Suprapubic skin (tissue), 3 donors: ENCODE data around the gene PDZRN3.

ENCODE experiments used
- POLR2A ChIP-seq, 2 donors: fragments of 450-650 bp; IDR thresholded peaks; one replicate each; pipeline ENCODE4 v1.6.1; 2017; ENCODE audit warnings: antibody characterized with exemption in 2 of 2, mild to moderate bottlenecking in 2 of 2, moderate library complexity in 2 of 2
- TF ChIP-seq, protein P1 (sequence below), 2 donors: fragments of 200-600 bp in 1 of 2; fragments of 450-650 bp in 1 of 2; sonication (generic) in 1 of 2; IDR thresholded peaks; one replicate each; pipeline ENCODE4 v1.5.1; 2016 to 2019; ENCODE audit warnings: antibody characterized with exemption in 2 of 2, mild to moderate bottlenecking in 1 of 2, moderate library complexity in 1 of 2

- TF ChIP-seq, protein P1, sequence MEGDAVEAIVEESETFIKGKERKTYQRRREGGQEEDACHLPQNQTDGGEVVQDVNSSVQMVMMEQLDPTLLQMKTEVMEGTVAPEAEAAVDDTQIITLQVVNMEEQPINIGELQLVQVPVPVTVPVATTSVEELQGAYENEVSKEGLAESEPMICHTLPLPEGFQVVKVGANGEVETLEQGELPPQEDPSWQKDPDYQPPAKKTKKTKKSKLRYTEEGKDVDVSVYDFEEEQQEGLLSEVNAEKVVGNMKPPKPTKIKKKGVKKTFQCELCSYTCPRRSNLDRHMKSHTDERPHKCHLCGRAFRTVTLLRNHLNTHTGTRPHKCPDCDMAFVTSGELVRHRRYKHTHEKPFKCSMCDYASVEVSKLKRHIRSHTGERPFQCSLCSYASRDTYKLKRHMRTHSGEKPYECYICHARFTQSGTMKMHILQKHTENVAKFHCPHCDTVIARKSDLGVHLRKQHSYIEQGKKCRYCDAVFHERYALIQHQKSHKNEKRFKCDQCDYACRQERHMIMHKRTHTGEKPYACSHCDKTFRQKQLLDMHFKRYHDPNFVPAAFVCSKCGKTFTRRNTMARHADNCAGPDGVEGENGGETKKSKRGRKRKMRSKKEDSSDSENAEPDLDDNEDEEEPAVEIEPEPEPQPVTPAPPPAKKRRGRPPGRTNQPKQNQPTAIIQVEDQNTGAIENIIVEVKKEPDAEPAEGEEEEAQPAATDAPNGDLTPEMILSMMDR (IDR thresholded peaks at IDR 0.05): no peak
- TF ChIP-seq POLR2A (IDR thresholded peaks at IDR 0.05): no peak
Measured at GRCh38 chr3:73529308-73530021, 95.3 kb downstream of the PDZRN3 start.
